ELF-1 (cell line): ENCODE measurements around the gene FCF1.
"Not testable (repeated sequence)": the region's sequence is repeated elsewhere in the genome, so short reads cannot be mapped to it uniquely, and the experiment has no call there.

Source experiments
- DNase-seq: peaks from one replicate; pipeline ENCODE4 v3.0.0-alpha.2; 2016; ENCODE audit warnings: low read depth, low spot score

FCF1 gene

GRCh38 chr14:74698465-74698864 lies 14.5 kb upstream of the FCF1 start:
- DNase-seq, result no peak

DNA sequence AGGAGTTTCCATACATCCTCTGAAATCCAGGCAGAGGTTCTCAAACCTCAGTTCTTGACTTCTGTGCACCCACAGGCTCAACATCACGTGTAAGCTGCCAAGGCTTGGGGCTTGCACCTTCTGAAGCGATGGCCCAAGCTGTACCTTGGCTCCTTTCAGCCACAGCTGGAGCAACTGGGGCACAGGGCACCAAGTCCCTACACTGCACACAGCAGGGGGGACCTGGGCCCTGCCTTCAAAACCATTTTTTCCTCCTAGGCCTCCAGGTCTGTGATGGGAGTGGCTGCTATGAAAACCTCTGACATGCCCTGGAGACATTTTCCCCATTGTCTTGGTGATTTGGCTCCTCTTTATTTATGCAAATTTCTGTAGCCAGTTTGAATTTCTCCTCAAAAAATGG lies 10.7 kb upstream of the FCF1 start:
- DNase-seq, result peak; percentile 10

DNA sequence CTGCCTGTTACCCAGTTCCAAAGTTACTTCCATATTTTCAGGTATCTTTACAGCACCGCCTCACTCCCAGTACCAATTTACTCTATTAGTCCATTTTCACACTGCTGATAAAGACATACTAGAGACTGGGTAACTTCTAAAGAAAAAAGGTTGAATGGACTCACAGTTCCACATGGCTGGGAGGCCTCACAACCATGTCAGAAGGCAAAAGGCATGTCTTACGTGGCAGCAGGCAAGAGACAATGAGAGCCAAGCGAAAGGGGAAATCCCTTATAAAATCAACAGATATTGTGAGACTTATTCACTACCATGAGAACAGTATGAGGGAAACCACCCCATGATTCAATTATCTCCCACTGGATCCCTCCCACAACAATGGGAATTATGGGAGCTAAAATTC lies 9.9 kb upstream of the FCF1 start:
- DNase-seq, result no peak

DNA sequence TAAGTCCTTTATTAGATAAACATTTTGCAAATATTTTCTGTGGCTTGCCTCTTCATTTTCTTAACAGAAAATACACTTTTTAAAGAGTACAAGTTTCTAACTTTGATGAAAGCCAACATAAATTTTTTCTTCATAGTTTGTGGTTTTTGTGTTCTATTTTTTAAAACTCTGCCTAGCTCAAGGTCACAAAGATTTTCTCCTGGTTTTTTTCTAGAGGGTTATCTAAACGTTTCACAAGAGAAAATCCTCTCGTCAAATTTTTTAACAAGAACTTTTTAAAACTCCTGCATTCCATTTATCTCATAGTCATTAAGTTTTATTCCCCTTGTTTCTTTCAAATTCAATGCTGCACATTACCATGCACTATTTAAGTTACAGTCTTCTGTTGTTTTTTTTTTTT lies 8.3 kb upstream of the FCF1 start:
- no peak for DNase-seq

GRCh38 chr14:74705613-74706500 lies 7.1 kb upstream of the FCF1 start:
- DNase-seq, result no peak

DNA sequence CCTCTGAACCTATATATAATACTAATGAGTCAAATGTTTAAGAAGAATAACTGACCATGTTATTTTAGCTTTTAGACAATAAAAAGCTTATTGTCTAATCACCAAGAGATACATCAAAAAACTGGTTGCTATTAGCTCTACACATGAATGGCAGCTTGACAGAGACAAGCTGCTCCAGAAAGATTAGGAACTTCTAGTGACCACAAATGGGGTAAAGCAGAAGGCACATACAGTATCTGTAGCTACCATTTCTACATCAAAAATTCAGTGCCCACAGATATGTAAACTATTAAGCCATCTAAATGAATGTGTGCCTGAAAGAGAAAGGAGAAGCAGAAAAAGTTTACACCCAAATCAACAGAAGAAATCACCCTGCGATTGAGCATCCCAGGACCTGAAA lies 2.5 kb upstream of the FCF1 start:
- no peak for DNase-seq

DNA sequence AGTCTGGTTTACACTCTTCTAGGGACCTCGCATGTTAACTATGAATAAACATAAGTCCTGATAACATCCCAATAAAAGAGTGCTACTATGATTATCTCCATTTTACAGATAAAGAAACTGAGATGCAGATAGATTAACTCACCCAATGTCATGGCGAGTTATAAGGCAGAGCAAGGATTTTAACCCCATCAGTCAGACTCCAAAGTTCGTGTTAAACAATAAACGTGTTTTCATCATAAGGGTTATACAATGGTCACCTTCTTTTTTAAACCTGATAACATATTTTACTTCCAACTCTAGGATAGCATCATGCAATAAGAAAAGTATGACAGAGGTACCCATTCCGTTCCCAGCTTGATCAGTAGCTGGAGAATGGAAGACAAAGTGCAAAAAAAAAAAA lies 1.3 kb upstream of the FCF1 start:
- DNase-seq, result no peak

GRCh38 chr14:74713395-74713735 lies 421 bp downstream of the FCF1 start:
- DNase-seq, result no peak

- no peak for DNase-seq
Observed at GRCh38 chr14:74720526-74720925, 7.6 kb downstream of the FCF1 start.

DNA sequence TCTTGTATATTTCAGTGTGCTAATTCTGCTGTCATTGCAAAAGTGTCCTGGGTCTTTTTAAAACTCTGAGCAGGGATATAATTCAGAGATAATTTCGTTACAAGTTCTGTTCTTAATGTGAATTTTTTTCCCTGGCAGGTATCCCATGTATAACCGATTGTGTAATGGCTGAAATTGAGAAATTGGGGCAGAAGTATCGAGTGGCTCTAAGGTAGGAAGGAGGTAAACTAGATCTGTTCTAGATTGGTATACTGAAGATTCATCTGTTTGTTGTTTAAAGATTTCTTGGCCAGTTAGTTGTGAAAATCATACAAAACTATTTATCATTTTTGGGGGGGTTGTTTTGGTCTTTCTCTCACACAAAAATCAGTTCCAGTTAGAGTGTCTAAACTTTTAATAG lies 10.2 kb downstream of the FCF1 start:
- DNase-seq, result no peak

DNA sequence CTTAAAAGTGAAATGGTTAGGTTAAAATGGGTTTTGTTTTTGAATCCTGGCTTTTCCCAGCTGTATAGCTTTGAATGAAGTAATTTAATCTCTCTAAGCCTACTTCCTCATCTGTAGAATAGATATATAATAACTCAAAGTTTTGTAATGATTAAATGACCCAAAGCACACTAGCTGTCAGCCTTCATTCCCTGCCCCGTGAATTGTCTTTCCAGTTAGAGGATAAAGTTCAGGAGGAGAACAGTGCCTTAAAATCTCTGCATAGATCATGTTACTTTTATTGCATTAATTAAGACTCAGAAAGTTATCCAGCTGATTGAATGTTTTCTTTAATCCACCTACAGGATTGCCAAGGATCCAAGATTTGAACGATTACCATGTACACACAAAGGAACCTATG lies 19.4 kb downstream of the FCF1 start:
- no peak for DNase-seq

- no peak for DNase-seq
Observed at GRCh38 chr14:74733221-74733620, 20.3 kb downstream of the FCF1 start.

GRCh38 chr14:74735125-74735524 lies 22.2 kb downstream of the FCF1 start:
- no peak for DNase-seq

DNA sequence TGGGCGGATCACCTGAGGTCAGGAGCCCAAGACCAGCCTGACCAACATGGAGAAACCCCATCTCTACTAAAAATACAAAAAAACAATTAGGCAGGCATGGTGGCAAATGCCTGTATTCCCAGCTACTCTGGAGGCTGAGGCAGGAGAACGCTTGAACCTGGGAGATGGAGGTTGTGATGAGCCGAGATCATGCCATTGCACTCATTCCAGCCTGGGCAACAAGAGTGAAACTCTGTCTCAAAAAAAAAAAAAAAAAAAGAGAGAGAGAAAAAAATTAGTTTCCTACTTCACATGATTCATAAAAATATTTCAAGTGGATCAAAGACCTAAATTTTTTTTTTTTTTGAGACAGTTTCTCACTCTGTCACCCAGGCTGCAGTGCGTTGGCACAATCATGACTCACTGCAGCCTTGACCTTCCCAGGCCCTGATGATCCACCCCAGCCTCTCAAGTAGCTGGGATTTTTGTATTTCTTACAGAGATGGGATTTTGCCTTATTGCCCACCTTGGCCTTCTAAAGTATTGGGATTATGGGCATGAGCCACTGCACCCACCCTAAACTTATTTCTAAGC lies 24.9 kb downstream of the FCF1 start:
- DNase-seq, result no peak

DNA sequence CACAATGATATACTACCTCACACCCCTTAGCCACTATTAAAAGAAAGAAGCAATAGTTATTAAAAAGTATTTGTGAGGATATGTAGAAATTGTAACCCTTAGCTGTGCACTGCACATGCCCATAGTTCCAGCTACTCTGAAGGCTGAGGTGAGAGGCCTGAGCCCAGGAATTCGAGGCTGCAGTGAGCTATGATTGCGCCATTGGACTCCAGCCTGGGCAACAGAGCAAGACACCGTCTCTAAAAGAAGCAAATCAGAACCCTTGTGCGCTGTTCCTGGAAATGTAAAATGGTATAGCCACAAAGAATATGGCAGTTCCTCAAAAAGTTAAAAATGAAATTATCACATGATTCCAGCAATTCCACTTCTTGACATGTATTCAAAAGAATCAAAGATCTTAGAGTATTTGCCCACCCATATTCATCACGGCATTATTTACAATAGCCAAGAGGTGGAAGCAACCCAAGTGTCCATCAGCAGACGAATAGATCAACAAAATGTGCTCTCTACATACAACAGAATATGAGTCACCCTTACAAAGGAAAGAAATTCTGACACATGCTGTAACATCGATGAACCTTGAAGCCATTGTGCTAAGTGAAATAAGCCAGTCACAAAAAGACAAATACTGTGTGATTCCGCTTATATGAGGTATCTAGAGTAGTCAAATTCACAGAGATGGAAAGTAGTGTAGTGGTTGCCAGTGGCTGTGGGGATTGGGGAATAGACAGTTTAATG lies 26.5 kb downstream of the FCF1 start:
- no peak for DNase-seq

- no peak for DNase-seq
Observed at GRCh38 chr14:74747237-74747636, 34.3 kb downstream of the FCF1 start.

- no peak for DNase-seq
Observed at GRCh38 chr14:74754157-74754556, 41.2 kb downstream of the FCF1 start.

DNA sequence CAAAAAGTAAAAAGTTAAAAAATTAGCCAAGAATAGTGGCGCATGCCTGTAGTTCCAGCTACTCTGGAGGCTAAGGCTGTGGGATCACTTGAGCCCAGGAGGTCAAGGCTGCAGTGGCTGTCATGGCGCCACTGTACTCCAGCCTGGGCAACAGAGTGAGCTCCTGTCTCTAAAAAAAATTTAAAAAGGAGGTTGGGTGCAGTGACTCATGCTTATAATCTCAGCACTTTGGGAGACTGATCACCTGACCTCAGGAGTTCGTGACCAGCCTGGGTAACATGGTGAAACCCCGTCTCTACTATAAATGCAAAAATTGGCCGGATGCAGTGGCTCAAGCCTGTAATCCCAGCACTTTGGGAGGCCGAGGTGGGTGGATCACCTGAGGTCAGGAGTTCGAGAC lies 42.0 kb downstream of the FCF1 start:
- DNase-seq, result no peak

GRCh38 chr14:74756326-74756725 lies 43.4 kb downstream of the FCF1 start:
- peak; percentile 15 for DNase-seq

DNA sequence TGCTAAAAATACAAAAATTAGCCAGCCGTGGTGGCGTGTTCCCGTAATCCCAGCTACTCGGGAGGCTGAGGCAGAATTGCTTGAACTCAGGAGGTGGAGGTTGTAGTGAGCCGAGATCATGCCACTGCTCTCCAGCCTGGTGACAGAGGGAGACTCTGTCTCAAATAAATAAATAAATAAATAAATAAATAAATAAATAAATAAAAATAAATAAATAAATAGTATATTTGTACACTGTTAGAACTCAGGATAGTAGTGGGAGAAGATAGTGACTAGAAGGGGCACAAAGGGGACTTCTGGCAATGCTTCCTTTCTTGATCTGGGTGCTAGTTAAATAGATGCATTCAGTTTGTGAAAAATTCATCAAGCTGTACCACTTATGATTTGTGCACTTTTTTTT lies 45.6 kb downstream of the FCF1 start:
- not testable (repeated sequence) for DNase-seq

- DNase-seq, result peak; percentile 96
Observed at GRCh38 chr14:74762917-74763802, 50.2 kb downstream of the FCF1 start, which contains the start of gene YLPM1. Gene YLPM1, plus strand, starts transcription at chr14:74763316. Its CDS starts 174 bp downstream, at chr14:74763490.
